Kasumi-1 (cell line): ENCODE measurements around the gene OSBPL6.
A peak's percentile ranks its signal among the peaks of the same experiment; 100 is the strongest.

ENCODE experiments used
- DNase-seq, 2 experiments: peaks; one replicate each; lab custom pipeline; 2025; lab: John Stamatoyannopoulos, UW

OSBPL6 gene

GRCh38 chr2:178359192-178359912, 165.0 kb downstream of the OSBPL6 start:
- no peak for DNase-seq

GRCh38 chr2:178361588-178361987, 167.3 kb downstream of the OSBPL6 start:
- no peak for DNase-seq

GRCh38 chr2:178363252-178363651, 168.9 kb downstream of the OSBPL6 start:
- no peak for DNase-seq

GRCh38 chr2:178365116-178365515, 170.8 kb downstream of the OSBPL6 start:
- DNase-seq, result no peak

- no peak for DNase-seq
These were observed 172.1 kb downstream of the OSBPL6 start for GRCh38 chr2:178366412-178366811.

GRCh38 chr2:178367344-178367743, 173.0 kb downstream of the OSBPL6 start:
- DNase-seq, result no peak

GRCh38 chr2:178374865-178375264, 180.6 kb downstream of the OSBPL6 start:
- DNase-seq, result no peak

GRCh38 chr2:178377046-178377445, 182.7 kb downstream of the OSBPL6 start:
- DNase-seq, result peak; percentile 30 to 40

GRCh38 chr2:178379162-178380004, 185.1 kb downstream of the OSBPL6 start:
- no peak for DNase-seq

- DNase-seq, result no peak
These were observed 186.5 kb downstream of the OSBPL6 start for GRCh38 chr2:178380763-178381162.

GRCh38 chr2:178383718-178384117, 189.4 kb downstream of the OSBPL6 start:
- no peak for DNase-seq

GRCh38 chr2:178385595-178386148, 191.4 kb downstream of the OSBPL6 start:
- DNase-seq, result no peak

GRCh38 chr2:178386986-178387597, 192.8 kb downstream of the OSBPL6 start:
- no peak for DNase-seq

- DNase-seq, result no peak
These were observed 194.0 kb downstream of the OSBPL6 start for GRCh38 chr2:178388287-178388686.

- no peak for DNase-seq
These were observed 197.4 kb downstream of the OSBPL6 start for GRCh38 chr2:178391701-178392100.

- no peak for DNase-seq
These were observed 197.9 kb downstream of the OSBPL6 start for GRCh38 chr2:178392215-178392614.

GRCh38 chr2:178394859-178395258, 200.5 kb downstream of the OSBPL6 start:
- no peak for DNase-seq

- no peak for DNase-seq
These were observed 201.0 kb downstream of the OSBPL6 start for GRCh38 chr2:178395295-178395694.

GRCh38 chr2:178395941-178396570, 201.7 kb downstream of the OSBPL6 start:
- DNase-seq, result no peak

- DNase-seq, result peak; percentile 81 to 88
These were observed 202.8 kb downstream of the OSBPL6 start for GRCh38 chr2:178397002-178397605.

GRCh38 chr2:178401994-178402437, 207.7 kb downstream of the OSBPL6 start:
- no peak for DNase-seq
